HG02623 (cell line): Measurements from ENCODE around the gene GON4L.
A peak's percentile ranks its signal among the peaks of the same experiment; 100 is the strongest.
"Not testable (repeated sequence)": the region's sequence is repeated elsewhere in the genome, so short reads cannot be mapped to it uniquely, and the experiment has no call there.

Source experiments
- ATAC-seq: cut with Tn5 transposase; IDR thresholded peaks from one replicate; pipeline ENCODE4 v1.9.1; 2021; ENCODE audit warnings: moderate library complexity; ENCODE audit not compliant: unreplicated experiment

GON4L gene

GRCh38 chr1:155880251-155880650 is 23.2 kb upstream of the GON4L start:
- ATAC-seq: no peak

- no peak for ATAC-seq
Observed at GRCh38 chr1:155877945-155878344, 20.9 kb upstream of the GON4L start.

DNA sequence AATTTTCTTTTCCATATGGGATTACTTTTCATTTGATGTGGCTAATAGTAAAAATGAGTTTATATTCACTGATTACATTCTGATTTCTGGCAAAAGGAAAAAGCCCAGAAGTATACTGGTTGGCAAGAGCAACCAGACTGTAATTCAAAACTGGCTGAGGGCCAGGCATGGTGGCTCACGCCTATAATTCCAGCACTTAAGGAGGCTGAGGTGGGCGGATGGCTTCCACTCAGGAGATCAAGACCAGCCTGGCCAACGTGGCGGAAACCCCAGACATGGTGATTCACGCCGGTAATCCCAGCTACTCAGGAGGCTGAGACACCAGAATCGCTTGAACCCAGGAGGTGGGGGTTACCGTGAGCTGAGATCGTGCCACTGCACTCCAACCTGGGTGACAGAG is 16.8 kb upstream of the GON4L start:
- ATAC-seq: no peak

GRCh38 chr1:155872527-155872926 is 15.5 kb upstream of the GON4L start:
- ATAC-seq: no peak

DNA sequence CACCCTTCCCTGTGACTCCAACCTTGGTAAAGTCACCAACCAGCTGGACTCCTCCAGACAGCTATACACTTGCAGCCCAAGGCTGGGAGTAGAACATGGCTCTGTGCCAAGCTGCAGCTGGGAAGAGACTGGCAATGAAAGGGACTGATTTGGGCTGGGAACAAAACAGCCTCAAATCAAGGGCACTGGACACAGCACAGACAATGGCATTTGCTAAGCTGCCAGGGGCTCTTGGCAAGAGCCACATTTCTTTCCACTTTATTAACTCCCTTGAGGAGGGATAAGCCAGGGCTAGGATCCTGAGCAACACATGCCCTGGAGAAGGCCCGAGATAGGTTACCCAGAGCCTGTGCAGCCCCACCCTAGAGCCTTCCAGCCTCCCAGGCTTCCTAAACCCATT is 14.4 kb upstream of the GON4L start:
- ATAC-seq: no peak

- ATAC-seq: no peak
Observed at GRCh38 chr1:155867766-155868165, 10.8 kb upstream of the GON4L start.

GRCh38 chr1:155864393-155864792 is 7.4 kb upstream of the GON4L start:
- no peak for ATAC-seq

GRCh38 chr1:155861896-155862295 is 4.9 kb upstream of the GON4L start:
- ATAC-seq: no peak

DNA sequence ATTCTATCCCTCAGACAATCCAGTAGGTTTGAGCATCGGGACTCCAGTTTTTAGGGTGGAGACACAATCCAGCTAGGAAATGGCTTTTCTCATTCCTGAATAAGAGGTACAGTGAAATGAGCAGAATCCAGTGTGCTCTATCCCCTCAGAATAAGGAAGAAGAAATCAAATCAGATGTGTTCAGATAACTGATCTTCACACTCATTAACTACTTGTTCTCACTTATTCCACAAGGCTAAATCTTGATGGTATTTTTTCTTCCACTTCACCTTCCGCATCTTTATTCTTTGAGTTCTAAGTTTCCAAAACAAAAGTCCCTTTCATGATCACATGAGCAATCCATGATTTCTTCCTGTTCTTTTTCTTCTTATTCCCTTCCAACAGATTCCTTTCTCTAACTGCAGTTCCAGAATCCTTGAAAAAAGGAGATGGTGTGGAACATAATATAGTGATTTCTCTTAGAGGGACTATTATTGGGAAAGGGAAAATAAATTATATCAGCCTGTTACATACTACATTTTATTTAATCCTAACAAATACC is 4.0 kb upstream of the GON4L start:
- ATAC-seq: no peak

GRCh38 chr1:155859881-155860871 is 3.2 kb upstream of the GON4L start:
- peak; percentile 20 for ATAC-seq

- peak; percentile 72 for ATAC-seq
Observed at GRCh38 chr1:155859234-155859829, 2.3 kb upstream of the GON4L start, which contains the start of gene SYT11. SYT11 (plus strand) TSS chr1:155859567; CDS start chr1:155859762, 195 bp downstream.

DNA sequence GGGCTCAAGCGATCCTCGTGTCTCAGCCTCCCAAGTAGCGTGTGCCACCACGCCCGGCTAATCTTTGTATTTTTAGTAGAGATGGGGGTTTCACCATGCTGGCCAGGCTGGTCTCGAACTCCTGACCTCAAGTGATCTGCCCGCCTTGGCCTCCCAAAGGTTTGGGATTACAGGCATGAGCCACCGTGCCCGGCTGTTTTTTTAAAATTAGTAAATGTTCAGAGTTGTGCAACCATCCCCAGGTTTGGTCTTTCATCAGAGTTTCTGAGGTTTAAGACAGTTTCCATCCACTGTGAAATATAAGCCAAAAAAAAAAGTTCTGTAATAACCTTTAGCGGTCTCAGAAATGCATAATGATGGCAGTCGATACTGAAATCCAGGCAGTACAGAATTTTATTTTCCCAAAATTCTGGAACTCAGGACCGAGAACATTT is 1.8 kb upstream of the GON4L start:
- peak; percentile 1 for ATAC-seq

DNA sequence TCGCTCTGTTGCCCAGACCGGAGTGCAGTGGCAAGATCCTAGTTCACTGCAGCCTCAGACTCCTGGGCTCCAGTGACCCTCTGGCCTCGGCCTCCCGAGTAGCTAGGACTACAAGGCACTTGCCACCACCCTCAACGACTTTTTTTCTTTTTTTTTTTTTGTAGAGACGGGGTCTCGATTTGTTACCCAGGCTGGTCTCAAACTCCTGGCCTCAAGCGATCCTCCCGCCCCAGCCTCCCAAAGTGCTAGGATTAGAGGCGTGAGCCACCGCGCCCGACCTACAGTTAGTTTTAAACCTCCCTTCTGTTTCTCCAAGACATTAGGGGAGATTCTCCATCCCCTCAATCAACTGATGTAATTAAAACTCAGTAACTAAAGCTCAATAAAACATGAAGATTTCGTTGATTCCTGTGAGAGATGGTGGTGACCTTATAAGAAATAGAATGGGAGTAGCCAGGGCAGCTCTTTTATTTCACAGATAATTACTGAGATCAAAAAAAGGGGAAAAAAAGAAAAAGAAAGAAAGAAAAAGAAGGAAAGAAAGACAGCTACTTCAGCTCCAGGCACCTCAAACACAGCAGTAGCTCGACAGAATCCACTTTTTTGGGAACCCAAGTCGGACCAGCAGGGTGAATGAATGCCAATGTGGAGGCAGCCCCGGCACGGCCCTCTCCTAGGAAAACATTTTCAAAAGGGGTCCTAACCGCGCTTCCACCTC is 598 bp downstream of the GON4L start:
- ATAC-seq: no peak

DNA sequence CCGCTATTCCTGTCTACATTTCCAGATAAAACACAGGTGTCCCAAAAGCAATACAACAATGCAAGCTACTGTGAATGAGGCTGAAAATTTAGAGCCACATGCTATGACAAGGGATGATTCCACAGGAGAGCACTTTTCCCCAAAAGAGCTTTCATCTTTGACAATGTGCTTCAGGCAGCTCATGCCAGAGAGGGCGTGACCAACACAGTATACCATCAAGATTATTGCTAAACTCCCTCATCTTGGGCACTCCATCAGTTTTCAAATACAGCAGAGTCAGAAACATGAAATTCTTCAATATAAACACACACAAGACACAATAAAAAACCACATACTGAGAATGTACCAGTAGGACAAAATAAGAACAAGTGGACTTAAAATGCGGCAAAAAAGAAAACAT is 6.7 kb downstream of the GON4L start:
- no peak for ATAC-seq

DNA sequence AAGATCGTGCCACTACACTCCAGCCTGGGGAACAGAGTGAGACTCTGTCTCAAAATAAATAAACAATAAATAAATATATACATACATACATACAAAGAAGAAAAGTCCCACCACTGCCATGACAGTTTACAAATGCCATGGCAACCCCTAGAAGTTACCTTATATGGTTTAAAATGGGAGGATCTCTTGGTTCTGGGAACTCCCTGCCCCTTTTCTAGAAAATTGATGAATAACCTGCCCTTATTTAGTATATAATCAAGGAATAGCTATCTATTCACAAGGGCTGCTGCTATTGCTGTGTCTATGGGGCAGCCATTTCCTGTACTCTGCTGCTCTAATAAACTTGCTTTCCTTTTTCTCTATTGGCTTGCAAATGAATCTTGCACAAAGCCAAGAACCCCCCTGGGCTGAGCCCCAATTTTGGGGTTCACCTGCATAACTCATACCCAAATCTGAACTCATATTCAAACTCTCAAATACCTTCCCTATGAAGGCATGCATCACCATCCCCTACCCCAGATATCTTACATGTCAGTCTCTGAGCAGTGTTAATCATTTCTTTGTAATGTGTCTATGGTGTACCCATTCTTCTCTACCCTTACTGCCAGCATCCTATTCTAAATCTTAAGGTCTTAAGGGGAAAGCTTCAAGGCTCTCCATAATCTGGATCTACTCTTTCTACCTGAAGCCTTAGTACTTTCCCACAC is 9.0 kb downstream of the GON4L start:
- no peak for ATAC-seq

DNA sequence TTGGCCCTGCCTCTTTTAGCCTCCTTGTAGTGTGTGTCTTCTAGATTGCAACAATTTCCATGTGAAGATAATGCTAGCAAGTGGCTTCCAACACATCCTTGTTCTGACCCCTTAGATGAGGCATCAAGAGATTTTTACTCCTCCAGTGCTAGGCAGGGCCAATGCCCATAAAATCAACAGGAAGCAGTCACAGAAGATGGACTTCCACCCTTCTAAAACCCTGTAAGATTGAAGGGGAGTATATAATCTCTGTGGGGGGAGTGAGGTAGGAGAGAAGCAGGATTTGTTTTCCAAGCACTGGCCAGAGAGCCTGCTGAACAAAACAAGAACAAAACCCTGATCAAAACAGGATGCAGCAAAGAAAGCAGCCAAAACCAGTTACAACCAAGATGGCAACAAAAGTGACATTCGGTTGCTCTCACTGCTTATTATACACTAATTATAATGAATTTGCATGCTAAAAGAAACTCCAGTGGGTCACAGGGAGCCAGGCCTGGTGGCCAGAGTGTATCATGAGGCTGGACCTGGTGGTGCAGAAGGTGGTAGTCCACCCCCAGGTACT is 12.1 kb downstream of the GON4L start:
- ATAC-seq: no peak

GRCh38 chr1:155840386-155840785 is 16.6 kb downstream of the GON4L start:
- ATAC-seq: no peak

DNA sequence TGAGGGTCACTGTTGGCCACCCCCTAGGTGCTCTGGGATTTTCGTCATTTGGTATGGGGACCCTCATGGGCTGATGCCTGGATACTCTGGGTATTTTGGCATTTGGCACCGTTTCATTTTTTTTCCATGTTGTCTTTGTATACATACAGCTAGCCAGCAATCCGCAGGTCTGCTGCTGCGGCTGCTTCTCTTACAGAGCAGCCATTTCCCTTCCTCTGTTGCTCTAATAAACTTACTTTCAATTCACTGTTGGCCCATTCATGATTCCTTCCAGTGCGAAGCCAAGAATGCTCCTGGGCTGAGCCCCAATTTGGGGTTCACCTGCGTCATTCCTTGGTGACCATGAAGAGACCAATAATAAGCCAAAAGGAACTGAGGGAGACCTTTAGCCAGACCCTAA is 21.5 kb downstream of the GON4L start:
- no peak for ATAC-seq

GRCh38 chr1:155834927-155835399 is 22.1 kb downstream of the GON4L start:
- not testable (repeated sequence) for ATAC-seq

DNA sequence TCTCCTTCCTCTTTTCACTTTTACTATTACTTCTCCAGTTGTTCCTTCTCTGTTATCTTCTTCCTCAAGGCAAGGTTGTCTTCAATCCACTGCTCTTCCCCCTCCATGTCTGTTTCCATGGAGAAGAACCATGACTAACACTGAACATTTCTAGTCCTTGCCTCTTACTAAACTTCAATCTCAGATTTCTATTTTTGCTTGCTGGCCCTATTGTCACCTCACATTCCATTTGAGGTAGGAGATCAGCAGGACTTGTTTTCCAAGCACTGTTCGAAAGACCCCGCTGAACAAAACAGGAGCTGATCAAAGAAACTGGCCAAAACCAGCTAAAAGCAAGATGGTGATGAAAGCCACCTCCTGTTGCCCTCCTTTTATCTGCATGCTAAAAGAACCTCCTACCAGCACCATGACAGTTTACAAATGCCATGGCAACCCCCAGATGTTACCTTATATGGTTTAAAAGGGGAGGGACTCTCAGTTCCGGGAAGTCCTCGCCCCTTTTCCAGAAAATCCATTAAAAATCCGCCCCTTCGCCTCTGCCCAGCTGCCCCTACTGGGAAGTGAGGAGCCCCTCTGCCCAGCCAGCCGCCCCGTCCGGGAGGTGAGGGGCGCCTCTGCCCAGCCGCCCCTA is 22.6 kb downstream of the GON4L start:
- no peak for ATAC-seq
